ENCODE results near the gene ARCN1.

DNA sequence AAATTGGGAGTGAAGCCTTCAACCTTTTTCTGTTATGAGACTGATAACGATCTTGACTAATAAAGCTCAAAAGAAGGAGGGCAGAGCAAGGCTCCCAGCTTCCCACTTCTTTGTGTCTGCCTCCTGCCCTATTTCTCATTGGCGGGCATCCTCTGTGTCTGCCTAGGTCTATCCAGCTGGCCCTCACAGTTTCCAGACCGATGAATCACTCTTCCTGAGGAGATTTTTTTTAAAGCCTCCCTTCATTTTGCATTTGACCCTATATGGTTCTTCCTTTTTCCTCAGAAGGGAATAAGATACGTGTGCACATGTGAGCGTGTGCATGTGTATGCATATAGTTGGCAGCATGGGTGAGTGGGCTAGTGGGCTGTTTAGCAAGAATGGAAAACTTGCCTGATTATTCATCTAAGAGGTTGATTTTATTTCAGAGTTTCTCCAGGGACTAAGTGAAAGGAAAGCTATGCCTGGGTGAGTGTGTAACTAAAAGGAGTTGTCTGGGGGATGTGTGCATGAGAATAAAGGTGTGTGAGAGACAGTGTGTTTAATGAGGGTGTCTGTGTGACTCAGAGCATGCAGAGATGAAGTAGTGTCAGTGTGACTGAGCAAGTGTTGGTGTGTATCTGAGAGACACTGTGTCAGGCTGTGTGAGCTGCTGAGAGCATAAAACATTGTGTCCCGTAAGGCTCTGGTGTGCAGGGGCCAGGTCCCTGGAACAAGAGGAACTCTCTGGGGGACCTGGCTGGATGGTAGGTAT is 47.4 kb downstream of the ARCN1 start:
- TF ChIP-seq EZH2 (IDR thresholded peaks at IDR 0.05; ENCODE audit: borderline replicate concordance, insufficient read depth, low read depth, low read length, poor library complexity, severe bottlenecking) = no peak
- TF ChIP-seq, protein P1, sequence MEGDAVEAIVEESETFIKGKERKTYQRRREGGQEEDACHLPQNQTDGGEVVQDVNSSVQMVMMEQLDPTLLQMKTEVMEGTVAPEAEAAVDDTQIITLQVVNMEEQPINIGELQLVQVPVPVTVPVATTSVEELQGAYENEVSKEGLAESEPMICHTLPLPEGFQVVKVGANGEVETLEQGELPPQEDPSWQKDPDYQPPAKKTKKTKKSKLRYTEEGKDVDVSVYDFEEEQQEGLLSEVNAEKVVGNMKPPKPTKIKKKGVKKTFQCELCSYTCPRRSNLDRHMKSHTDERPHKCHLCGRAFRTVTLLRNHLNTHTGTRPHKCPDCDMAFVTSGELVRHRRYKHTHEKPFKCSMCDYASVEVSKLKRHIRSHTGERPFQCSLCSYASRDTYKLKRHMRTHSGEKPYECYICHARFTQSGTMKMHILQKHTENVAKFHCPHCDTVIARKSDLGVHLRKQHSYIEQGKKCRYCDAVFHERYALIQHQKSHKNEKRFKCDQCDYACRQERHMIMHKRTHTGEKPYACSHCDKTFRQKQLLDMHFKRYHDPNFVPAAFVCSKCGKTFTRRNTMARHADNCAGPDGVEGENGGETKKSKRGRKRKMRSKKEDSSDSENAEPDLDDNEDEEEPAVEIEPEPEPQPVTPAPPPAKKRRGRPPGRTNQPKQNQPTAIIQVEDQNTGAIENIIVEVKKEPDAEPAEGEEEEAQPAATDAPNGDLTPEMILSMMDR (IDR thresholded peaks at IDR 0.05) = no peak

Data from B cell (primary cell).